Mesothelial cell of epicardium (in vitro differentiated cells): ENCODE results near the gene CACNA1C. TPM values are rescaled to one million over a fixed set of nuclear protein-coding genes. Genes with fewer than 3 reads are reported as not detected.

Experiments used
- DNase-seq, 2 experiments: peaks; one replicate each; pipeline ENCODE4 v3.0.0; 2021; ENCODE audit warnings: low spot score in 2 of 2; ENCODE audit not compliant: unreplicated experiment in 2 of 2
- H3K27ac Mint-ChIP-seq: 2 replicates; pipeline ENCODE4 v1.8.0; 2021; ENCODE audit warnings: mixed read lengths
- H3K27me3 Mint-ChIP-seq: 2 replicates; pipeline ENCODE4 v1.8.0; 2021; ENCODE audit warnings: low read depth, mixed read lengths
- H3K36me3 Mint-ChIP-seq: 2 replicates; pipeline ENCODE4 v1.8.0; 2021; ENCODE audit warnings: mixed read lengths
- H3K4me1 Mint-ChIP-seq: 2 replicates; pipeline ENCODE4 v1.8.0; 2021; ENCODE audit warnings: mixed read lengths
- H3K4me3 Mint-ChIP-seq: 2 replicates; pipeline ENCODE4 v1.8.0; 2021; ENCODE audit warnings: mild to moderate bottlenecking, moderate library complexity, mixed read lengths
- H3K9me3 Mint-ChIP-seq: 2 replicates; pipeline ENCODE4 v1.8.0; 2021; ENCODE audit warnings: mixed read lengths
- total RNA-seq: library from RNA; stranded (reverse); gene quantifications from 3 replicates; pipeline ENCODE4 v1.2.1, GENCODE V29; 2021
- TF ChIP-seq, protein P1 (sequence below): fragments of 200-600 bp; sonication (generic); IDR thresholded peaks from one replicate; pipeline ENCODE4 v1.5.0; 2021; ENCODE audit warnings: antibody characterized with exemption; ENCODE audit not compliant: unreplicated experiment

Gene CACNA1C
- total RNA-seq, 1 donor from 2014 or later: 33.6 TPM

DNA sequence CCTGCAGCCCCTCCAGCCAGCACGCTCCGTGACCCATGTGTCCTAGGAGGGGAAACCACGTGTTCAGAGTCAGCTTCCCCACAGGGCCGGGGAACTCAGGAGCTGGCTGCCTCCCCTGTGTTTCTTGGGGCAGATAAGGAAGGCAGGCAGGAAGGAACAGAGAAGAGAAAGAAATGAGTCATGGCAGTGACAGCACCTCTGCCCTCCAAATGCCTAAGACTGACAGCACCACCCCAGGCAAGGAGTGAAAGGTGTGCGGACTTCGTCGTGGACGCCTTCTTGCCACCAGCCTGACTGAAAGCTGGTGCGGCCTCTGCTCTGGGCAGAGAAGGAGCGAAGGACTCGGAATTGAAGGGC, 575.0 kb downstream of the CACNA1C start:
- no peak overlapping the region for H3K4me3 Mint-ChIP-seq
- H3K9me3 Mint-ChIP-seq: no peaks in the 10 kb centered on the region
- no peak overlapping the region for H3K27ac Mint-ChIP-seq
- H3K36me3 Mint-ChIP-seq: peaks cover 9% of the 10 kb centered on the region
- TF ChIP-seq, protein P1, sequence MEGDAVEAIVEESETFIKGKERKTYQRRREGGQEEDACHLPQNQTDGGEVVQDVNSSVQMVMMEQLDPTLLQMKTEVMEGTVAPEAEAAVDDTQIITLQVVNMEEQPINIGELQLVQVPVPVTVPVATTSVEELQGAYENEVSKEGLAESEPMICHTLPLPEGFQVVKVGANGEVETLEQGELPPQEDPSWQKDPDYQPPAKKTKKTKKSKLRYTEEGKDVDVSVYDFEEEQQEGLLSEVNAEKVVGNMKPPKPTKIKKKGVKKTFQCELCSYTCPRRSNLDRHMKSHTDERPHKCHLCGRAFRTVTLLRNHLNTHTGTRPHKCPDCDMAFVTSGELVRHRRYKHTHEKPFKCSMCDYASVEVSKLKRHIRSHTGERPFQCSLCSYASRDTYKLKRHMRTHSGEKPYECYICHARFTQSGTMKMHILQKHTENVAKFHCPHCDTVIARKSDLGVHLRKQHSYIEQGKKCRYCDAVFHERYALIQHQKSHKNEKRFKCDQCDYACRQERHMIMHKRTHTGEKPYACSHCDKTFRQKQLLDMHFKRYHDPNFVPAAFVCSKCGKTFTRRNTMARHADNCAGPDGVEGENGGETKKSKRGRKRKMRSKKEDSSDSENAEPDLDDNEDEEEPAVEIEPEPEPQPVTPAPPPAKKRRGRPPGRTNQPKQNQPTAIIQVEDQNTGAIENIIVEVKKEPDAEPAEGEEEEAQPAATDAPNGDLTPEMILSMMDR: no peak
- peaks cover 8% of the 10 kb centered on the region for H3K4me1 Mint-ChIP-seq
- DNase-seq: no peak
- no peaks in the 10 kb centered on the region for H3K27me3 Mint-ChIP-seq

DNA sequence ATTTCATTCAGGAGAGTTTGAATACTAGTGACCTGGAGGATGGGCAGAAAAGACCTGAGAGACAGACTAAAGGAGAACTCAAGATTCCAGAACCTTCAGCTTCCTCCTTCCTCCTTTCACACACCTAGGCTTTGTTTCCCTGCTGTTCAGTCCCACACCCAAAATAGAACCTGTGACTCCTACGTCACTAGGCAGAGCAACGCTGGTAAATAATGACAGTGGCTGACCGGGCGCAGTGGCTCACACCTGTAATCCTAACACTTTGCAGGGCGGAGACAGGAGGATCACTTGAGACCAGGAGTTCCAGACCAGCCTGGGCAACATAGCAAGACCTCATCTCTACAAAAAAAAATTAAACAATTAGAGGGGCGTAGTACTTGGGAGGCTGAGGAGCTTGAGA, 575.6 kb downstream of the CACNA1C start:
- Mint-ChIP-seq H3K27ac (no peak overlapping the region), H3K27me3 (no peaks in the 10 kb centered on the region), H3K36me3 (peaks cover 8% of the 10 kb centered on the region), H3K4me3 (no peak overlapping the region), H3K9me3 (no peaks in the 10 kb centered on the region), H3K4me1 (peaks cover 8% of the 10 kb centered on the region)
- TF ChIP-seq, protein P1: no peak
- DNase-seq: no peak

DNA sequence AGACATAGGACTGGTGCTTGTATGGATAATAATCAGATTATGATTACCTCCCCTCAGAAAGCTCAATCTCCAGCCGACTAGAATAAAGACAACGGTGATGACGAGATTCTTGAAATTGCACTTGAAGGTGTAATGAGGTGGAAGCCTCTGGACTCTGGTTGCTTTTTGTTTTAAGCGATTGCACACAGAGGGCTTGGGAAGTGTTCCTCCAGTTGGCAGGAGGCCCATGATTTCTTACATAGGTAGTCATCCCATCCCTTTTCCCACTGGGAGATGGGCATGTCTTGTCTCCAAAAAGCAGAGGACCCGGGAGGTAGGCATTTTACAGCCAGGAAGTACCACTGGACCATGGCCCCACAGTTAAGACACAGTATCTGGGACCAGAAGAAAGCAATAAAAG, 576.3 kb downstream of the CACNA1C start:
- peaks cover 1% of the 10 kb centered on the region for H3K9me3 Mint-ChIP-seq
- H3K4me1 Mint-ChIP-seq: peaks cover 8% of the 10 kb centered on the region
- no peak overlapping the region for H3K4me3 Mint-ChIP-seq
- H3K27ac Mint-ChIP-seq: no peak overlapping the region
- peaks cover 9% of the 10 kb centered on the region for H3K36me3 Mint-ChIP-seq
- TF ChIP-seq, protein P1: no peak
- DNase-seq: no peak
- H3K27me3 Mint-ChIP-seq: no peaks in the 10 kb centered on the region

DNA sequence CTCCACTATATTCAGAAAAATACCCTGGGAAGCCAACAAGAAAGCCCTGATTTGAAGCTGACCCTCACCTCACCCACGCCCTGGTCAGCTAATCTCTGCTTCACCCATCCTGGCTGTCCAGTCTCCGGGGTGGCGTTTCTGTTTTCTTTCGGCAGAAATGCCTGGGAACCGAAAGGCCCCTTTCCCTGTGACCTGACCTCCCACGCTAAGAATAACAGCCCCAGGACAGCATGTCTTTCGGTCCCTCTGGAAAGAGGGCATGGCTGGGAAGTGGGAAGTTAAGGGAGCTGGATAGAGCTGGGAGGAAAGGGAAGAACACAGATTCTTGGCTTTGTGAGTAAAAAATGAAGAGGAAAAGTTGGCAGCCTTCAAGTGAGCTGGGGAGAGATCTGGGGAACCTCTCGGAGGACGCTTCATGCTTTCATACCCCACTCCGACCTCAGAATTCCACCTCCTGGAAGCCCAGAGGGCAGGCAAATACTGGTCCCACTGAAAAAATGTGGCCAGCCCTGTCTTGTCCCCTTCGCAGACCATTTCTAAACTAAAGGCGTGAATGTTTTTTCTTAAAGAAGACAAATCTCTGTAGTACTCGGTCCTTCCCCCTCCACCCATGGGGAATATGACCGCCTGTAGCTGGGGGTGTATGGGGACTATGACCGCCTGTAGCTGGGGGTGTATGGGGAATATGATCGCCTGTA, 579.0 kb downstream of the CACNA1C start:
- Mint-ChIP-seq H3K27ac (peak overlapping the region; percentile 40), H3K9me3 (peaks cover 7% of the 10 kb centered on the region)

DNA sequence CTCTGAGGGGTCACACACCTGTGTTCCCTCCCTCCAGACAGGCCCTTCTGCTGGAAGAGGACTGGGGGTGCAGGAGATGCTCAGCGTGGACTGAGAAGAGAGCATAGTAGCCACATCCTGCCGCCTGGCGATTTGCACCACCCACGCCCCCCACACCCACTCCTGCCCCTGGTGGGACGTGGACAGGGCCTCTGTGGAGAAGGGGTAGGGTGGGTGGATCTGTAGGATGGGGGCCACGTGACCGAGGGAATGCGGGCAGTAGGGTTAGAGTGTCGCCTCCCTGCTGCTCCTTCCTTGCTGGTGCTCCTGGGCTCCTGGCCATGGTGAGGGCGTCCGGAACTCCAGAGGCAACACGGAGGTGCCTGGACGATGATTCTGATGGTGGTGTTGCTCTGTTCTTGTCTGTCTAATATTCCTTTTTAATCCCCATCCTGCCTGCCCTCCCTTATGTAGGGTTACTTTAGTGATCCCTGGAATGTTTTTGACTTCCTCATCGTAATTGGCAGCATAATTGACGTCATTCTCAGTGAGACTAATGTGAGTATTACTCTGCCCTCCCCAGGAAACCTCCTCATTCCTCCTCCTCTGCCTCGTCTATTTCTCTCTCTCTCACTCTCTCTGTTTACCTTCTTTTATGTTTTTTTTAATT, 580.5 kb downstream of the CACNA1C start:
- H3K4me3 Mint-ChIP-seq: no peak overlapping the region
- TF ChIP-seq, protein P1: no peak
- peaks cover 7% of the 10 kb centered on the region for H3K9me3 Mint-ChIP-seq
- no peaks in the 10 kb centered on the region for H3K27me3 Mint-ChIP-seq
- H3K4me1 Mint-ChIP-seq: peaks cover 4% of the 10 kb centered on the region
- no peak for DNase-seq
- no peak overlapping the region for H3K27ac Mint-ChIP-seq
- H3K36me3 Mint-ChIP-seq: peaks cover 23% of the 10 kb centered on the region

More for the DNA sequence above, 579.0 kb downstream of the CACNA1C start:
- peaks cover 23% of the 10 kb centered on the region for H3K36me3 Mint-ChIP-seq
- DNase-seq: no peak
- TF ChIP-seq, protein P1: no peak
- no peaks in the 10 kb centered on the region for H3K27me3 Mint-ChIP-seq
- H3K4me1 Mint-ChIP-seq: peaks cover 4% of the 10 kb centered on the region
- no peak overlapping the region for H3K4me3 Mint-ChIP-seq
